Activated naive CD4-positive, alpha-beta T cell treated with Interleukin-2 at 50 U/mL for 16 hours (primary cell): ENCODE results near the gene OASL.

Experiments
- DNase-seq: peaks from one replicate; pipeline ENCODE4 v3.0.0-alpha.2; 2020

OASL gene

GRCh38 chr12:121010860-121011259, 28.2 kb downstream of the OASL start:
- no peak for DNase-seq

- no peak for DNase-seq
These were observed 29.3 kb downstream of the OASL start for GRCh38 chr12:121009741-121010140.

- no peak for DNase-seq
These were observed 30.5 kb downstream of the OASL start for GRCh38 chr12:121008347-121009098.

- DNase-seq: peak; percentile 56
These were observed 33.7 kb downstream of the OASL start for GRCh38 chr12:121005346-121005815.

GRCh38 chr12:121004253-121004815, 34.7 kb downstream of the OASL start:
- no peak for DNase-seq

- DNase-seq: no peak
These were observed 35.4 kb downstream of the OASL start for GRCh38 chr12:121003650-121004049.

GRCh38 chr12:121001841-121002483, 37.1 kb downstream of the OASL start:
- DNase-seq: no peak

GRCh38 chr12:121001060-121001459, 38.0 kb downstream of the OASL start:
- DNase-seq: no peak

- no peak for DNase-seq
These were observed 38.5 kb downstream of the OASL start for GRCh38 chr12:121000530-121000929.

- no peak for DNase-seq
These were observed 39.6 kb downstream of the OASL start for GRCh38 chr12:120999191-121000120.

GRCh38 chr12:120998435-120998834, 40.6 kb downstream of the OASL start:
- no peak for DNase-seq

GRCh38 chr12:120997448-120997847, 41.6 kb downstream of the OASL start:
- no peak for DNase-seq

GRCh38 chr12:120996133-120996746, 42.8 kb downstream of the OASL start:
- DNase-seq: no peak

- DNase-seq: no peak
These were observed 44.3 kb downstream of the OASL start for GRCh38 chr12:120994589-120995337.

GRCh38 chr12:120994059-120994458, 45.0 kb downstream of the OASL start:
- no peak for DNase-seq

GRCh38 chr12:120993496-120993895, 45.5 kb downstream of the OASL start:
- no peak for DNase-seq

GRCh38 chr12:120992989-120993388, 46.1 kb downstream of the OASL start:
- DNase-seq: no peak

GRCh38 chr12:120991965-120992364, 47.1 kb downstream of the OASL start:
- no peak for DNase-seq

GRCh38 chr12:120990487-120991055, 48.5 kb downstream of the OASL start:
- no peak for DNase-seq

GRCh38 chr12:120989687-120990086, 49.4 kb downstream of the OASL start:
- DNase-seq: no peak

- DNase-seq: no peak
These were observed 50.4 kb downstream of the OASL start for GRCh38 chr12:120988658-120989057.
